GM21423 (cell line): ENCODE data around the gene C11orf21.

Source experiments
- ATAC-seq: cut with Tn5 transposase; IDR thresholded peaks from one replicate; pipeline ENCODE4 v1.9.1; 2021; ENCODE audit warnings: mild to moderate bottlenecking, moderate library complexity; ENCODE audit not compliant: unreplicated experiment

C11orf21 gene

GRCh38 chr11:2321311-2321683 lies 19.6 kb upstream of the C11orf21 start:
- ATAC-seq, result no peak

- ATAC-seq, result no peak
Measured at GRCh38 chr11:2320568-2321310, 19.0 kb upstream of the C11orf21 start.

GRCh38 chr11:2319791-2320472 lies 18.2 kb upstream of the C11orf21 start:
- ATAC-seq, result no peak

GRCh38 chr11:2318707-2319106 lies 17.0 kb upstream of the C11orf21 start:
- ATAC-seq, result no peak

GRCh38 chr11:2318123-2318522 lies 16.4 kb upstream of the C11orf21 start:
- no peak for ATAC-seq

GRCh38 chr11:2317354-2318050 lies 15.8 kb upstream of the C11orf21 start:
- no peak for ATAC-seq

- ATAC-seq, result no peak
Measured at GRCh38 chr11:2316963-2317244, 15.2 kb upstream of the C11orf21 start.

GRCh38 chr11:2316169-2316962 lies 14.6 kb upstream of the C11orf21 start:
- ATAC-seq, result no peak

GRCh38 chr11:2315395-2316168 lies 13.9 kb upstream of the C11orf21 start:
- ATAC-seq, result no peak

- ATAC-seq, result no peak
Measured at GRCh38 chr11:2314525-2315394, 13.0 kb upstream of the C11orf21 start.

GRCh38 chr11:2314136-2314524 lies 12.4 kb upstream of the C11orf21 start:
- ATAC-seq, result no peak

GRCh38 chr11:2313051-2313951 lies 11.6 kb upstream of the C11orf21 start:
- ATAC-seq, result no peak

GRCh38 chr11:2312232-2313042 lies 10.7 kb upstream of the C11orf21 start:
- no peak for ATAC-seq

GRCh38 chr11:2311353-2312133 lies 9.8 kb upstream of the C11orf21 start:
- ATAC-seq, result no peak

- no peak for ATAC-seq
Measured at GRCh38 chr11:2310786-2311352, 9.2 kb upstream of the C11orf21 start.

GRCh38 chr11:2310073-2310785 lies 8.5 kb upstream of the C11orf21 start:
- no peak for ATAC-seq
